HG02798 (cell line): ENCODE data around the gene COX20.
"Not testable (repeated sequence)": the region's sequence is repeated elsewhere in the genome, so short reads cannot be mapped to it uniquely, and the experiment has no call there.

Experiments
- ATAC-seq: cut with Tn5 transposase; IDR thresholded peaks from one replicate; pipeline ENCODE4 v1.9.1; 2021; ENCODE audit warnings: mild to moderate bottlenecking; ENCODE audit not compliant: unreplicated experiment, poor library complexity

The COX20 gene

DNA sequence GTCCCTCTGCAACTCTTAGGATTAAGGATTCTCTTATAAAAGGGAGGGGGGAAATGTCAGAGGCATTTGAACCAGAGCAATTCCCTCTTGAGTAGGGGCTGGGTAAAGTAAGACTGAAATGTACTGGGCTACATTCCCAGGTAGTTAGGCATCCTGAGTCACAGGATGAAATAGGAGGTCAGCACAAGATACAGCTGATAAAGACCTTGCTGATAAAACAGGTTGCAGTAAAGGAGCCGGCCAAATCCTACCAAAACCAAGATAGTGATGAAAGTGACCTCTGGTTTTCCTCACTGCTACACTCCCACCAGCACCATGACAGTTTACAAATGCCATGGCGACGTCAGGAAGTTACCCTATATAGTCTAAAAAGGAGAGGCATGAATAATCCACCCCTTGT is 14.3 kb upstream of the COX20 start:
- ATAC-seq, result no peak

DNA sequence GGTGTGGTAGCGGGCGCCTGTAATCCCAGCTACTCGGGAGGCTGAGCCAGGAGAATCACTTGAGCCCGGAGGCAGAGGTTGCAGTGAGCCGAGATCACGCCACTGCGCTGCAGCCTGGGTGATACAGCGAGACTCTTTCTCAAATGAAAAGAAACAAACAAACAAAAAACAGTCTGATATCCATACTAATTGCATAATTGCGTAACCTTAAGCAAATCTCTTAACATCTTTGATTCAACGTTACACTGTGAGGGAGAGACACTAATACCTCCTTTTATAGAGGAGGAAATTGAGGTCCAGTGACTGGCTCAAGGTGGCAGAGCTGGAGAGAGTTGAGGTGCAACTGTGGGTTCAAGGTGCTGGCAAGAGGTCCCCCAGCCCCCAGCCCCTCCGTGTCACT is 12.6 kb upstream of the COX20 start:
- ATAC-seq, result no peak

DNA sequence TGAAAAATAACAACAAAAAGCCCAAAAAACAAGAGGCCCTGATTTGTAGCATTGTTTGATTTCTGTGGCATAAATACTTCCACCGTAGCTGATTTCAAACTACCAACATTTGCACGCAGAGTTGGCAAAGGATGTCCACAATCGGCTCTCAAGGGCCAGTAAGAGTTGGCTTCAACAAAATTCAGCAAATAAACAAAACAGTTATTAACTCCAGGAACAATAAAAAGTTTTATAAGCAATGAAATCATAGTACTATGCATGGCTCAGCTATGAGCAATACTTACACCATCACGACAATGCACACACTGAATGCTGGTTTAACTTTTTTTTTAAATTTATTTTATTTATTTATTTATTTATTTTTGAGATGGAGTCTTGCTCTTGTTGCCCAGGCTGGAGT is 8.7 kb upstream of the COX20 start:
- ATAC-seq, result no peak

GRCh38 chr1:244830639-244831038 is 4.8 kb upstream of the COX20 start:
- no peak for ATAC-seq

DNA sequence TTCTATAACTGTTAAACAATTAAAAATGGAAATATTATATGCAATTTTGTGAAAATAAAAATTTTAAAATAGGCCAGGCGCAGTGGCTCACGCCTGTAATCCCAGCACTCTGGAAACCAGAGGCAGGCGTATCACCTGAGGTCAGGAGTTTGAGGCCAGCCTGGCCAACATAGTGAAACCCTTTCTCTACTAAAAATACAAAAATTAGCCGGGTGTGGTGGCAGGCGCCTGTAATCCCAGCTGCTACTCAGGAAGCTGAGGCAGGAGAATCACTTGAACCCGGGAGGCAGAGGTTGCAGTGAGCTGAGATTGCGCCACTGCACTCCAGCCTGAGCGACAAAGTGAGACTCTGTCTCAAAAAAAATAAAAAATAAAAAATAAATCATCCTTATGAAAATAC is 2.2 kb upstream of the COX20 start:
- not testable (repeated sequence) for ATAC-seq

DNA sequence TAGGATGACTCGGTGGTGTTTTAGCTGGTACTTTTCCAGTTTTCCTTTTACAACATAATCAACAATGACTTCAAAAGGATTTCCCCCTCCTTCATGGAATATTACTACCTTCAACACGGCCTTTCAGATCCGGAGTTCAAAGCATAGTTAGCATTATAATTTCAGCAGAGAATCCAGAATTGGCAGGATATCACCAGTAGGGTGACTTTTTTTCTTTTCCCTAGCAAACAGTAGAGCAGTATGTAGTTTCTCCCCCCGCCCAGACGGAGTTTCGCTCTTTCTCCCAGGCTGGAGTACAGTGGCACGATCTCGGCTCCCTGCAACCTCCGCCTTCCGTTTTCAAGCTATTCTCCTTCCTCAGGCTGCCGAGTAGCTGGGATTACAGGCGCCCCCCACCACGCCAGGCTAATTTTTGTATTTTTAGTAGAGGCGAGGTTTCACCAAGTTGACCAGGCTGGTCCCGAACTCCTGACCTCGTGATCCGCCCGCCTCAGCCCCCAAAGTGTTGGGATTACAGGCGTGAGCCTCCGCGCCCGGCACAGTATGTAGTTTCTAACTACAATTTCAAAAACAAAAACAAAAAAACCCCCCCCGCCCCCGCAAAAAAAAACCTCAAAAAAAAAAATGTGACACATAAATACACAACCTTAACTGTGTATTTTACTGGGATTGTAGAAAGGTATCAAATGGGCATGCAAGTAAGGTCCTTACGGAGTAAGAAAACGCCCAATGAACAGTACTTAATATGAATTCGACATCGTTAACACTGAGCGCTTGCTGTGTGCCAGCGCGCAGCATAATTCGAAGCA is 1.5 kb upstream of the COX20 start:
- no peak for ATAC-seq

DNA sequence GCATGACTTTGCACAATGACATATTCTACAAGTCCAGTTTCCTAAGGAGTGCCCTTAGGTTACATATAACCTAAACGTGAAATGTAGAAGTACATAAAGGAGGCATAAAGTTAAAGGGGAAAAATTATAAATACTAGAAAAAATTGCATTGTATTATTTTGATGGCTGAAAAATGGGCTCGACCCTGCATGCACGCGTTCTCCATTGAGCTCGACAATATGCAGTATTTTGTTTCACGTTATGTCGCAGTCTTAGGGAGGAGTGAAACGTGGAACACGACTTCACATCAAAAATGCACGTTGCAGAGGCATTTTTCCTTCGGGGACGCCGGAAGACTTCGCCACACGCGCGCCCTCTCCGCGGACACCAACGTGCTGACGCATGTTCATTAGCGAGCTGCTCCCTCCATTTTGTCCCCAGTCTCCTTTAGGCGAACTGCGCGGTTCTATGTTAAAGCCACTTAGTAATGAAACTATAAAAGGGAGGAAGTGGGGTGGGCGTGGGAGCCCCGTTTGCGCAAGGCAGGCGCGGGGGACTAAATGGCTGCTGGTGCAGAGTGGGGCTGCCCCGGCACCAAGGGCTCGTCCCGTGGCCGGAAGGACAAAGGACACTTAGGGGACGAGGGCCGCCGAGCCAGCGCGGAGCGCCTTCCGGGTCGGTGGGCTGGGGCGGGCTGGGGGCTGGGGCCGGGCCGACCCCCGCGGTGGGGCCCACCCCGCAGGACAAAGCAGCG is 749 bp upstream of the COX20 start:
- peak; percentile 73 for ATAC-seq

DNA sequence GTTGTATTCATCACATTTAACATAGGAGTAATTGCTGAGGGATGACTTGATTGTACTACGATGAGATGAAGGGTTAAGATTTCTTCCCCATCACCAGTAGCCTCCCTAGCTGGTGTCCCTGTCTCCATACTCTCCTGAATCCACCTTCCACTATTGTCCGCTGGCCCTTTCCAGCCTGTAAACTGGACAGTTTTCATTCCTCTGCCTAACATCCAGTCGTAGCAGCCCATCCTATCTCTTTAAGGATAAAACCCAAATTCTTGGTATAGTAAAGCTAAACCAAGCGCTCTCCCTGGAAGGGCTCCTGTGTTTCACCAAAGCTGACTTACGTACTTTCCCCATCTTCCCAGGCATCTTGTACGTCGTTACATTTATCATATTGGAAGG is 670 bp downstream of the COX20 start:
- no peak for ATAC-seq

- ATAC-seq, result no peak
Observed at GRCh38 chr1:244836584-244836983, 1.1 kb downstream of the COX20 start.

DNA sequence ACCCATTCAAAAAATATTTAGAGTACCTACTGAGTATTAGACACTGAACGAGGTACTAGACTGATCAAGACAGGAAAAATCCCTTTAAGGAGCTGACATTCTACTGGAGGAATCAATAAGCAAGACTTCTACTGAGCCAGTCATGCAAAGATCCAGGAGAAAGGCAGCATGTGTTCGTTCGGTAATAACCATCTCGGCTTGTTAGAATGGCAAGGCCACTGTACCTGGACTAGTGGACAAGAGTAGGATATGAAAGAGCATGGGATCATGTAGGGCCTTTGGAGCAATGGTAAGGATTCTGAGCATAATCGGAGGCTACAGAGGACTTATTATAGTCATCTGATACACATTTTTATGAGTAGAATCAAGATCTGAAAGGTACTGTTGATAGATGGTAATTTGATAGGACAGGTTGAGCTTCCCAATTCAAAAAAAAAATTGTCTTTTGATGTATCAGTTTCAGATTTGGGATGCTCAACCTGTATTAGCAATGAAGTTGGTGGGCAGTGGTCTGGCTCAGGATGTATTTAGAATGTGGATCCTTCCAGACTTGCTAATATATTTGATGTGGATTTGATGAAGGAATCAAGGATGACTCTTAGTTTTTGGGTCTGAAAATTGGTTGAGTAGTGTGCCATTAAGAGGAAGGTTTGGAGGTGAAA is 2.3 kb downstream of the COX20 start:
- ATAC-seq, result no peak

GRCh38 chr1:244839656-244840055 is 4.2 kb downstream of the COX20 start:
- ATAC-seq, result no peak

GRCh38 chr1:244840219-244840794 is 4.8 kb downstream of the COX20 start:
- no peak for ATAC-seq

GRCh38 chr1:244841273-244841927 is 5.9 kb downstream of the COX20 start:
- no peak for ATAC-seq

DNA sequence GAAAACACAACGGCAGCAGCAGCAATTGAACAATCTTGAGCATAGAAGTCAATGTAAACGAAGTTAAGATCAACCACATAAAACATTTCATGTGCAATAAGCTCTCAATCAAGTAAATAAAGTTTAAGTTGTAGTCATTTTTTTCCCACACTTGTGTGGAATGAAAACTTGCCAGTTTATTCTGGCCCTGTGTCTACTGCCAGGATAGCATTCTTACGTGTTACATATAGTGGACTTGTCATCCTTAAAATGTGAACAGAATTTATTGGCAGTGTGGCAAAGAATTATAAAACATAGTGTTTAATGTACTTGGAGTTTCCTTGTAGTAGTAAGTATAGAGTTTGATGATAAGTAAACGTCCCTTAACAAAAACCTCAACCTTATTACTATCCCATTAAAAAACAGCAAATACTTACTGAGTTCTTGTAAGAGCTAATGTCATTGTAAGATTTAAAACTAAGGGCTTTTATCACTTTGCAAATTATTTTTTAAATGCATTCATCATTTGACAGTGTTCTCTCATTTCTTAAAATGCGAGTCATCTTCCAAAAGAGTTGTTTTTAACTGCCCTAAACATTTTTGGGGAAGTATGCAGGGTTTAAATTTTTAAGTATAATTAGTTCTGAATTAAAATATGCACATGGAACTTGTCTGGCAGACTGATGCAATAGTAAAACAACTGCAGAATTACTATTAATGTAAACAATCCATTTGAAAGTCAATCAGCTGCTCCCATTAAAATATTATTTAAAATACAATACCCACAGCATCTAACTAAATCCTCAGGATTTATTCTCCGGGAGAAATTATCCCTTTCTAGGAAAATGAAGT is 7.9 kb downstream of the COX20 start:
- no peak for ATAC-seq

DNA sequence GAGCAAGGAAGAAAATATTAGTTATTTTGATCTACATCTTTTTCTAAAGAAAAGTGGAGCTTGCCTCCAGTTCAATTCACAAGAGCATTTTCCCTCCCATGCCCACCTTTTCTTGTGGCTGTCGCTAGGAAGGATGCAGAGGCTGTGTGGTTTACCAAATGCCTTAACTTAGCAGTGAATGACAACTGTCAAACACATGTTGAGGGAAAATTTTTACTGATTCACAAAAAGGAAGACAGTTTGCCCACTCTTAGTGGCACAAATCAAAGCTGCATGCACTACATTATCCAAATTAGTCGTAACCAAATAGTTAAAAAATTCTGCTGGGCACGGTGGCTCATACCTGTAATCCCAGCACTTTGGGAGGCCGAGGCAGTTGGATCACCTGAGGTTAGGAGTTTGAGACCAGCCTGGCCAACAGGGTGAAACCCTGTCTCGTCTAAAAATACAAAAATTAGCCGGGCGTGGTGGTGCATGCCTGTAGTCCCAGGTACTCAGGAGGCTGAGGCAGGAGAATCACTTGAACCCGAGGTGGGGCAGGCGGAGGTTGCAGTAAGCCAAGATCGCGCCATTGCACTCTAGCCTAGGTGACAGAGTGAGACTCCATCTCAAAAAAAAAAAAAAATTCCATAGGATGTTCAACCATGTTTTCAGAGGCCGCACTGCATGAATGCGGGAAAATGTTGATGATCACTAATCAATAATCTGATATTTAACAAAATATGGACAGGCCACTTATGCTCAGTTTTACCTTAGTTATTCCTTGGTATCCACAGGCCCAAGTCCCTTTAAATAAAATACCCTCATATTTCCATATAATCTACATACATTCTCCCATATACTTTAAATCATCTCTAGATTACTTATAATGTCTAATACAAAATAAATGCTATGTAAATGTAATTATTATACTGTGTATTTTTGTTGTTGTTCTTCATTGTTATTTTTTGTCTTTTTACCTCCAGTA is 9.0 kb downstream of the COX20 start:
- no peak for ATAC-seq

- ATAC-seq, result no peak
Observed at GRCh38 chr1:244846653-244847052, 11.2 kb downstream of the COX20 start.

DNA sequence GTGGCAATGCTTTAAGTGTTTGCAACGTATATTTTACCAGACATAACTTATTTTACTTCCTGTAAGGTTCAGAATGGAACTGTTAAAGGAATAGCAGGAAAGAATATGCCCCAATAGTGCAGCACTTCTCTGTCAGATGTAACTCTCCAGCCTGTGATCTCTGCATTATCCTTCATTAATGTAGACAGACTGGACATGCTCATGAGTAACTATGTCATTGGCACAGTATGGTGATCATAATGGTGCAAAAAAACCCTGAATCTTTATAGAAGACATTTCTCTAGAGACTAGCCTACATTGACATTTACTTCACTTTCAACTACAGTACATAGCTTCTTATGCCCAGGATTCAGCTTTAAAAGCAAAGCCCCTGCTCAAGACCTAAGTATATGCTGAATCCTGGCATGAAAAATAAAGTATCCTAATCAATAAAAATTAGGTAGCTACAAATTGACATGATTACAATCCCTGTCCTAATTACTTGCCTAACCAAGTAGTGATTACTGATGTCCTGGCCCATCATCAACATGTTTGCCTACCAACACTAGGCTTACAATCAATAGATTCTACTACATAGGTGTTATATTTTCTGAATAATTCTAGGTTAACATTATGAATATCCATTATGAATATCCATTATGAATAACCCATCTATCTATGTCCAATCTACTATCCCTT is 13.9 kb downstream of the COX20 start:
- no peak for ATAC-seq
